Measurements from ENCODE around the gene KPTN. TPM values are rescaled to one million over a fixed set of nuclear protein-coding genes. Genes with fewer than 3 reads are reported as not detected.
A peak's percentile ranks its signal among the peaks of the same experiment; 100 is the strongest.

KPTN gene
- total RNA-seq, 1 experiment from 2014 or later, result 3.3 TPM

GRCh38 chr19:47469719-47470118 is 14.3 kb downstream of the KPTN start:
- DNase-seq (ENCODE audit: low read depth), result no peak

GRCh38 chr19:47469363-47469700 is 14.7 kb downstream of the KPTN start:
- DNase-seq (ENCODE audit: low read depth), result no peak

GRCh38 chr19:47467914-47468313 is 16.1 kb downstream of the KPTN start:
- DNase-seq (ENCODE audit: low read depth), result no peak

- DNase-seq (ENCODE audit: low read depth), result no peak
Measured at GRCh38 chr19:47465957-47466356, 18.1 kb downstream of the KPTN start.

GRCh38 chr19:47464675-47465419 is 19.2 kb downstream of the KPTN start:
- no peak for DNase-seq (ENCODE audit: low read depth)

GRCh38 chr19:47461876-47462275 is 22.1 kb downstream of the KPTN start:
- DNase-seq (ENCODE audit: low read depth), result no peak

- no peak for DNase-seq (ENCODE audit: low read depth)
Measured at GRCh38 chr19:47459477-47459876, 24.5 kb downstream of the KPTN start.

- no peak for DNase-seq (ENCODE audit: low read depth)
Measured at GRCh38 chr19:47458672-47459071, 25.3 kb downstream of the KPTN start.

GRCh38 chr19:47456721-47457474 is 27.1 kb downstream of the KPTN start:
- no peak for DNase-seq (ENCODE audit: low read depth)

- DNase-seq (ENCODE audit: low read depth), result no peak
Measured at GRCh38 chr19:47450478-47450877, 33.5 kb downstream of the KPTN start.

GRCh38 chr19:47448360-47448727 is 35.7 kb downstream of the KPTN start:
- no peak for DNase-seq (ENCODE audit: low read depth)

- DNase-seq (ENCODE audit: low read depth), result peak; percentile 72
Measured at GRCh38 chr19:47447470-47448359, 36.3 kb downstream of the KPTN start.

- peak; percentile 75 for DNase-seq (ENCODE audit: low read depth)
Measured at GRCh38 chr19:47446534-47447469, 37.2 kb downstream of the KPTN start.

GRCh38 chr19:47445937-47446402 is 38.0 kb downstream of the KPTN start:
- DNase-seq (ENCODE audit: low read depth), result peak; percentile 68

GRCh38 chr19:47445527-47445926 is 38.5 kb downstream of the KPTN start:
- no peak for DNase-seq (ENCODE audit: low read depth)

- no peak for DNase-seq (ENCODE audit: low read depth)
Measured at GRCh38 chr19:47444388-47444821, 39.6 kb downstream of the KPTN start.

- DNase-seq (ENCODE audit: low read depth), result no peak
Measured at GRCh38 chr19:47443331-47443730, 40.7 kb downstream of the KPTN start.

GRCh38 chr19:47438793-47439220 is 45.2 kb downstream of the KPTN start:
- DNase-seq (ENCODE audit: low read depth), result no peak

- no peak for DNase-seq (ENCODE audit: low read depth)
Measured at GRCh38 chr19:47437500-47437899, 46.5 kb downstream of the KPTN start.

GRCh38 chr19:47436712-47437401 is 47.2 kb downstream of the KPTN start:
- peak; percentile 78 for DNase-seq (ENCODE audit: low read depth)
